ENCODE measurements around the gene AGAP1. TPM values are rescaled to one million over a fixed set of nuclear protein-coding genes. Genes with fewer than 3 reads are reported as not detected.

AGAP1 gene
- total RNA-seq, 1 experiment from 2014 or later, result 25.8 TPM

GRCh38 chr2:235512699-235513053 is 18.8 kb downstream of the AGAP1 start:
- H4K20me1 ChIP-seq (ENCODE audit: control insufficient read depth, insufficient read depth, insufficient read length), result peaks cover 3% of the 10 kb centered on the region
- no peak overlapping the region for H4K5ac ChIP-seq (ENCODE audit: insufficient read length, low read depth, low read length)
- H2BK5ac ChIP-seq (ENCODE audit: insufficient read length, low read length), result no peak overlapping the region
- no peak overlapping the region for H3K4ac ChIP-seq (ENCODE audit: low read depth, low read length)
- peaks cover 2% of the 10 kb centered on the region; the same call in 1 of the 2 replicates for H3K4me1 ChIP-seq (ENCODE audit: insufficient read depth, low read length)
- no peak overlapping the region for H2AK5ac ChIP-seq (ENCODE audit: insufficient read length, low read length)
- H3T11ph ChIP-seq (ENCODE audit: low read length), result no peak overlapping the region
- Mint-ChIP-seq H3K4me1 (peaks cover 31 to 34% of the 10 kb centered on the region in 2 experiments), H3K27ac (peak overlapping the region in 1 of 3 experiments; percentile 15; a peak in 1 of 7 replicates), H3K9me3 (peaks cover 12 to 14% of the 10 kb centered on the region in 2 experiments), H3K27me3 (ENCODE audit: low read depth) (no peaks in the 10 kb centered on the region), H3K36me3 (ENCODE audit: insufficient read depth in 1 of 3, low read depth in 3 of 3) (peaks cover 10 to 19% (median 12%) of the 10 kb centered on the region in 3 experiments), H3K4me3 (no peak overlapping the region)
- no peaks in the 10 kb centered on the region for H3K9me3 ChIP-seq (ENCODE audit: control insufficient read depth, low read depth, low read length)
- H2BK12ac ChIP-seq (ENCODE audit: insufficient read length, low read depth, low read length), result no peak overlapping the region
- no peak overlapping the region for H3K18ac ChIP-seq (ENCODE audit: insufficient read length, low read depth, low read length)
- H3K56ac ChIP-seq (ENCODE audit: insufficient read length, low read depth, low read length), result no peak overlapping the region
- no peak overlapping the region for H3K23ac ChIP-seq (ENCODE audit: insufficient read length, low read depth, low read length)
- peaks cover 9% of the 10 kb centered on the region for H3K79me1 ChIP-seq (ENCODE audit: insufficient read depth, low read depth, low read length, poor library complexity, severe bottlenecking)
- TF ChIP-seq, protein P1, sequence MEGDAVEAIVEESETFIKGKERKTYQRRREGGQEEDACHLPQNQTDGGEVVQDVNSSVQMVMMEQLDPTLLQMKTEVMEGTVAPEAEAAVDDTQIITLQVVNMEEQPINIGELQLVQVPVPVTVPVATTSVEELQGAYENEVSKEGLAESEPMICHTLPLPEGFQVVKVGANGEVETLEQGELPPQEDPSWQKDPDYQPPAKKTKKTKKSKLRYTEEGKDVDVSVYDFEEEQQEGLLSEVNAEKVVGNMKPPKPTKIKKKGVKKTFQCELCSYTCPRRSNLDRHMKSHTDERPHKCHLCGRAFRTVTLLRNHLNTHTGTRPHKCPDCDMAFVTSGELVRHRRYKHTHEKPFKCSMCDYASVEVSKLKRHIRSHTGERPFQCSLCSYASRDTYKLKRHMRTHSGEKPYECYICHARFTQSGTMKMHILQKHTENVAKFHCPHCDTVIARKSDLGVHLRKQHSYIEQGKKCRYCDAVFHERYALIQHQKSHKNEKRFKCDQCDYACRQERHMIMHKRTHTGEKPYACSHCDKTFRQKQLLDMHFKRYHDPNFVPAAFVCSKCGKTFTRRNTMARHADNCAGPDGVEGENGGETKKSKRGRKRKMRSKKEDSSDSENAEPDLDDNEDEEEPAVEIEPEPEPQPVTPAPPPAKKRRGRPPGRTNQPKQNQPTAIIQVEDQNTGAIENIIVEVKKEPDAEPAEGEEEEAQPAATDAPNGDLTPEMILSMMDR (conservative IDR thresholded peaks at IDR 0.05), result no peak
- H2BK15ac ChIP-seq (ENCODE audit: low read depth, low read length), result no peak overlapping the region
- H3K4me2 ChIP-seq (ENCODE audit: insufficient read depth, insufficient read length, low read length), result no peak overlapping the region
- WGBS (ENCODE audit: extremely low coverage, insufficient read length, low lambda C conversion rate), result no CpG with 5 or more reads among the region's 4 CpGs
- no peak overlapping the region for H2BK20ac ChIP-seq (ENCODE audit: low read depth, low read length, poor library complexity, severe bottlenecking)
- H3K9ac ChIP-seq (ENCODE audit: extremely low read depth, insufficient read length, low read length), result no peak overlapping the region
- H3K23me2 ChIP-seq (ENCODE audit: insufficient read length, low read depth, low read length, poor library complexity, severe bottlenecking), result no peaks in the 10 kb centered on the region
- no peak overlapping the region for H2BK120ac ChIP-seq (ENCODE audit: low read depth, low read length, poor library complexity, severe bottlenecking)
- no peak overlapping the region for H2AFZ ChIP-seq (ENCODE audit: low read length)
- H3K27ac ChIP-seq (ENCODE audit: insufficient read length, low read depth, low read length), result no peak overlapping the region
- no peak overlapping the region for H4K91ac ChIP-seq (ENCODE audit: insufficient read length, low read depth, low read length)
- H3K27me3 ChIP-seq (ENCODE audit: insufficient read depth, low read length), result peaks cover 2% of the 10 kb centered on the region; the same call in 1 of the 2 replicates
- no peak for DNase-seq
- H3K14ac ChIP-seq (ENCODE audit: insufficient read depth, low read length), result no peak overlapping the region
- peaks cover 16% of the 10 kb centered on the region; the same call in 1 of the 2 replicates for H3K79me2 ChIP-seq (ENCODE audit: insufficient read depth, low read length)
- no peak overlapping the region for H4K8ac ChIP-seq (replicated peaks; ENCODE audit: insufficient read length, low read depth, low read length)

Measured in H9 (cell line).